Cardiac fibroblast (primary cell): ENCODE data around the gene KDM8.

Experiments
- DNase-seq, 2 donors: peaks; one replicate each; pipeline versions ENCODE4 v3.0.0 to v3.0.0-alpha.2; 2010; ENCODE audit warnings: low read depth in 2 of 2
- H3K4me3 ChIP-seq, 2 donors: replicated peaks in 1 of 2; 1 replicate in 1 of 2; 2 replicates in 1 of 2; pipeline ENCODE4 v1.5.1; 2011; ENCODE audit warnings: low read depth in 2 of 2, low read length in 2 of 2, mild to moderate bottlenecking in 2 of 2, moderate library complexity in 1 of 2
- TF ChIP-seq, protein P1 (sequence below): IDR thresholded peaks from one replicate; pipeline ENCODE4 v1.5.1; 2011; ENCODE audit warnings: low read depth, mild to moderate bottlenecking, low read length, inconsistent platforms

KDM8 gene

DNA sequence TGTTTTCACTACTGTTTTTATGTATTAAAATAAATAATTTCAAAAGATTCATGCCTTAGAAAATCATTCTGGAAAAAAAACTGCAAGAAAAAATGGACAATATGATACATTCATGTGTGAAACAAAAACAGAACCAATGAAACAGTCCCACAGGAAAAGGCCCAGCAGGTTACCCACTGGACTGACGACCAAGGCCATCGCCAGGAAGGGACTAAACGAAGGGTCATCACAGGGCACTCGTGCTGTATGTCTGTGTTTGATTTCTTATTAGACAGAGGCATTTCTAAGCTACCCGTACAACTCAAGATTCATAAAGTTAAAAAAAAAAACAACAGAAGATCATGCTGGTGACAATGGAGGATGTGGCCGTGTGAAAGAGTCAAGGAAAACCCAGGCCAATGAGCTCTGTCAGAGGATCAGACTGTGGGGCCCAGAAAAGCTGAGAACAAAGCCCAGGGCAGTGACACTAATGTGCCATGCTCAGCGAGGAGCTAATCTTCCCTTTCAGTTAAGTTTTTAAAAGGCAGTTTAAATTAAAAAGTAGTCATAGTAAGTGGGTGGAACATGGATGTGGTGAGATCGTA lies 33.4 kb downstream of the KDM8 start:
- TF ChIP-seq, protein P1, sequence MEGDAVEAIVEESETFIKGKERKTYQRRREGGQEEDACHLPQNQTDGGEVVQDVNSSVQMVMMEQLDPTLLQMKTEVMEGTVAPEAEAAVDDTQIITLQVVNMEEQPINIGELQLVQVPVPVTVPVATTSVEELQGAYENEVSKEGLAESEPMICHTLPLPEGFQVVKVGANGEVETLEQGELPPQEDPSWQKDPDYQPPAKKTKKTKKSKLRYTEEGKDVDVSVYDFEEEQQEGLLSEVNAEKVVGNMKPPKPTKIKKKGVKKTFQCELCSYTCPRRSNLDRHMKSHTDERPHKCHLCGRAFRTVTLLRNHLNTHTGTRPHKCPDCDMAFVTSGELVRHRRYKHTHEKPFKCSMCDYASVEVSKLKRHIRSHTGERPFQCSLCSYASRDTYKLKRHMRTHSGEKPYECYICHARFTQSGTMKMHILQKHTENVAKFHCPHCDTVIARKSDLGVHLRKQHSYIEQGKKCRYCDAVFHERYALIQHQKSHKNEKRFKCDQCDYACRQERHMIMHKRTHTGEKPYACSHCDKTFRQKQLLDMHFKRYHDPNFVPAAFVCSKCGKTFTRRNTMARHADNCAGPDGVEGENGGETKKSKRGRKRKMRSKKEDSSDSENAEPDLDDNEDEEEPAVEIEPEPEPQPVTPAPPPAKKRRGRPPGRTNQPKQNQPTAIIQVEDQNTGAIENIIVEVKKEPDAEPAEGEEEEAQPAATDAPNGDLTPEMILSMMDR: no peak
- H3K4me3 ChIP-seq: no peak overlapping the region
- DNase-seq: no peak

DNA sequence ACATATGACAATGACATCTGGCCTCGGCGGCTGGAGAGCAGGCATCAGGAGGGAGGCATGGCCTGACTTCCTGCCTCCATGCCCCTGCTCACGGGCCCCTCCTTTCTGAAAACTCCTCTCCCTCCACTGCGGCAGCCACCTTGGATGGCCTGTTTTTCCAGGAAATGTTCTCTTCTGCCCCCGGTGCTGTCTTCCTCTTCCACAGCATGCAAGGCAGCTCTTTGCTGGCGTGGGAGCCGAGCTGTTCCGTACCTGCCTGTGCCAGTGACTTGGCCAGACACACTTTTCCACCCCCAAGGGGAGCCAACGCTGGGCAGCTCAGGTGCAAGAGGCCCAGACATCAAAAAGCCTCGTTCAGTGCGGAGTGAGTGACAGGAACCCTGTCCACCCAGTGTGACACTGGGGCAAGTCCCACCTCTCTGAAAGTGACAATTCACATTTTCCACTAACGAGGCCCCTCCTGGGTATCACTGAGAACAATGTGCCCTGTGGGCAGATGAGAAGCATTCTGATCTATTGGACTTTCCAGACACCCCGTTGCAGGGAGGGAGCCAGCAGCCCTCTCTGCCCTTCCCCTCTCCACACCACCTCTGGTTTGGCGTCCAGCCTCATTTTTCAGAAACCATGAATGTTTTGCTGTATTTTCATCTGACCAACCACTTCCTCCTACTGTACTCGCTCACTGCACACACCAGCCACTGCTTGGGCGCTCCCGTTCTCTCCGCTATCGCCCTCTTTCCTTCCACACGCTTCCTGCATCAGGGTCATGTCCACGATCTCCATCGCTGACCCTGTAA lies 34.1 kb downstream of the KDM8 start:
- DNase-seq: peak in 1 of 2 donors; percentile 18
- TF ChIP-seq, protein P1: no peak
- no peak overlapping the region for H3K4me3 ChIP-seq

GRCh38 chr16:27238016-27238587 lies 34.8 kb downstream of the KDM8 start:
- TF ChIP-seq, protein P1: peak; percentile 2
- no peak for DNase-seq
- H3K4me3 ChIP-seq: no peak overlapping the region

DNA sequence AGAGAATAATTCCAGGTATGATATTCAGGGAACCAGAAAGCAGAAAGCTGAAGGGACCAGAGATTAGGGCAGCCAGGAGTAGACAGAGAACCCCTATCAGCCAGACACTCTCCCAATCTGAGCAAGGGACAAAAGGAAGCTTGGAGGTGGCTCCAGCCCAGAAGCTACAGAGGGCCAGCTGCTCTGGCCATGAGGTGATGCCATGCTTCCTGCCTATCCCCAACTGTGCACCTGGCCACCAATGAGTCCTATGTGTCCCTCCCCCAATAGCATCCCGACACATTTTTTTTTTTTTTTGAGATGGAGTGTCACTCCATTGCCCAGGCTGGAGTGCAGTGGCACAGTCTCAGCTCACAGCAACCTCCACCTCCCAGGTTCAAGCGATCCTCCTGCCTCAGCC lies 35.3 kb downstream of the KDM8 start:
- no peak for DNase-seq
- TF ChIP-seq, protein P1: no peak
- H3K4me3 ChIP-seq: no peak overlapping the region

DNA sequence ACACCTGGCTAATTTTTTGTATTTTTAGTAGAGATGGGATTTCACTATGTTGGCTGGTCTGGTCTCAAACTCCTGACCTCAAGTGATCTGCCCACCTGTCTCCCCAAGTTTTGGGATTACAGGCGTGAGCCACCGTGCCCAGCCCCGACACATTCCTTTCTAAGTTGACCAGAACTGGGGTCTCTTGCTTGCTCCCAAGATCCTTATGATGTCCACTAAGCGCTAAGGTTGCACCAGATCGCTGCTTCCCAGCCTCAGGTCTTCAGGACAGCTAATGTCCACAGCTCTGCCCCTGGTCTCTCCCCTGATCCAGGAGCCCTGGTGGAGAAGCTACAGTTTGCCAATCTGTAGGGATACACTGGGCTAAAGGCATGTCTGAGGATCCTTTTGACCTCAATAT lies 35.7 kb downstream of the KDM8 start:
- no peak overlapping the region for H3K4me3 ChIP-seq
- DNase-seq: no peak
- TF ChIP-seq, protein P1: no peak

- no peak overlapping the region for H3K4me3 ChIP-seq
- no peak for DNase-seq
- TF ChIP-seq, protein P1: no peak
Measured at GRCh38 chr16:27239906-27240655, 36.8 kb downstream of the KDM8 start.
